ENCODE measurements around the gene NABP2.
"Not testable (repeated sequence)": the region's sequence is repeated elsewhere in the genome, so short reads cannot be mapped to it uniquely, and the experiment has no call there.

The NABP2 gene

GRCh38 chr12:56224102-56224701, at the start of gene NABP2:
Gene NABP2 (plus strand): TSS chr12:56224342. CDS start chr12:56224857, 515 bp downstream.
- peak; percentile 100 for DNase-seq
- in situ Hi-C loops (cut with HindIII; ENCODE audit: low pct_ligation_motif_present, low pct_unique_long_range_greater_than_20kb, low sequenced_read_pairs), result no loop called here

GRCh38 chr12:56178347-56178746, 45.8 kb upstream of the NABP2 start:
- no peak for DNase-seq
- in situ Hi-C loops (cut with HindIII; ENCODE audit: low pct_ligation_motif_present, low pct_unique_long_range_greater_than_20kb, low sequenced_read_pairs), result no loop called here

GRCh38 chr12:56186957-56187356, 37.2 kb upstream of the NABP2 start:
- no peak for DNase-seq
- in situ Hi-C loops (cut with HindIII; ENCODE audit: low pct_ligation_motif_present, low pct_unique_long_range_greater_than_20kb, low sequenced_read_pairs), result loop anchor here (5.0 kb wide), 1 partner anchor 70 kb away; the partner anchor contains the start of genes RPL41 and ZC3H10

- in situ Hi-C loops (cut with HindIII; ENCODE audit: low pct_ligation_motif_present, low pct_unique_long_range_greater_than_20kb, low sequenced_read_pairs), result loop anchor here (5.0 kb wide), 1 partner anchor 71 kb away; the partner anchor contains the start of genes RPL41 and ZC3H10
- DNase-seq, result no peak
These were observed 35.9 kb upstream of the NABP2 start for GRCh38 chr12:56188131-56188777.

GRCh38 chr12:56188778-56189098, 35.4 kb upstream of the NABP2 start:
- in situ Hi-C loops (cut with HindIII; ENCODE audit: low pct_ligation_motif_present, low pct_unique_long_range_greater_than_20kb, low sequenced_read_pairs), result loop anchor here (5.0 kb wide), 1 partner anchor 71 kb away; the partner anchor contains the start of genes RPL41 and ZC3H10
- DNase-seq, result no peak

- in situ Hi-C loops (cut with HindIII; ENCODE audit: low pct_ligation_motif_present, low pct_unique_long_range_greater_than_20kb, low sequenced_read_pairs), result loop anchor here (5.0 kb wide), 1 partner anchor 72 kb away; the partner anchor contains the start of genes RPL41 and ZC3H10
- peak; percentile 96 for DNase-seq
These were observed 34.8 kb upstream of the NABP2 start, which contains the start of gene SMARCC2 for GRCh38 chr12:56189099-56189917. Gene SMARCC2 (minus strand): TSS chr12:56189483. CDS start chr12:56189461, 22 bp downstream.

- in situ Hi-C loops (cut with HindIII; ENCODE audit: low pct_ligation_motif_present, low pct_unique_long_range_greater_than_20kb, low sequenced_read_pairs), result loop anchor here (5.0 kb wide), 1 partner anchor 73 kb away; the partner anchor contains the start of genes RPL41 and ZC3H10
- peak; percentile 93 for DNase-seq
These were observed 34.0 kb upstream of the NABP2 start for GRCh38 chr12:56189918-56190694.

- in situ Hi-C loops (cut with HindIII; ENCODE audit: low pct_ligation_motif_present, low pct_unique_long_range_greater_than_20kb, low sequenced_read_pairs), result no loop called here
- DNase-seq, result no peak
These were observed 33.4 kb upstream of the NABP2 start for GRCh38 chr12:56190695-56191155.

GRCh38 chr12:56192582-56192981, 31.6 kb upstream of the NABP2 start:
- DNase-seq, result no peak
- in situ Hi-C loops (cut with HindIII; ENCODE audit: low pct_ligation_motif_present, low pct_unique_long_range_greater_than_20kb, low sequenced_read_pairs), result no loop called here

- in situ Hi-C loops (cut with HindIII; ENCODE audit: low pct_ligation_motif_present, low pct_unique_long_range_greater_than_20kb, low sequenced_read_pairs), result no loop called here
These were observed 31.0 kb upstream of the NABP2 start for GRCh38 chr12:56193025-56193578.

GRCh38 chr12:56196818-56197550, 27.2 kb upstream of the NABP2 start:
- in situ Hi-C loops (cut with HindIII; ENCODE audit: low pct_ligation_motif_present, low pct_unique_long_range_greater_than_20kb, low sequenced_read_pairs), result not testable (repeated sequence)
- DNase-seq, result peak; percentile 23

More at GRCh38 chr12:56193025-56193578, 31.0 kb upstream of the NABP2 start:
- peak; percentile 96 for DNase-seq

- DNase-seq, result no peak
- in situ Hi-C loops (cut with HindIII; ENCODE audit: low pct_ligation_motif_present, low pct_unique_long_range_greater_than_20kb, low sequenced_read_pairs), result no loop called here
These were observed 26.1 kb upstream of the NABP2 start for GRCh38 chr12:56197921-56198635.

- no peak for DNase-seq
- in situ Hi-C loops (cut with HindIII; ENCODE audit: low pct_ligation_motif_present, low pct_unique_long_range_greater_than_20kb, low sequenced_read_pairs), result no loop called here
These were observed 25.3 kb upstream of the NABP2 start for GRCh38 chr12:56198836-56199235.

GRCh38 chr12:56202366-56202765, 21.8 kb upstream of the NABP2 start:
- no peak for DNase-seq
- in situ Hi-C loops (cut with HindIII; ENCODE audit: low pct_ligation_motif_present, low pct_unique_long_range_greater_than_20kb, low sequenced_read_pairs), result no loop called here

GRCh38 chr12:56202838-56203237, 21.3 kb upstream of the NABP2 start:
- no peak for DNase-seq
- in situ Hi-C loops (cut with HindIII; ENCODE audit: low pct_ligation_motif_present, low pct_unique_long_range_greater_than_20kb, low sequenced_read_pairs), result no loop called here

- no peak for DNase-seq
- in situ Hi-C loops (cut with HindIII; ENCODE audit: low pct_ligation_motif_present, low pct_unique_long_range_greater_than_20kb, low sequenced_read_pairs), result no loop called here
These were observed 19.9 kb upstream of the NABP2 start for GRCh38 chr12:56204275-56204674.

GRCh38 chr12:56205445-56205844, 18.7 kb upstream of the NABP2 start:
- in situ Hi-C loops (cut with HindIII; ENCODE audit: low pct_ligation_motif_present, low pct_unique_long_range_greater_than_20kb, low sequenced_read_pairs), result no loop called here
- DNase-seq, result no peak

All from ACHN (cell line).